Right lobe of liver (tissue), 4 donors: Measurements from ENCODE around the gene CLCN1.

Experiments used
- CTCF ChIP-seq, 4 donors: fragments of 200-600 bp in 3 of 4; fragments of 450-650 bp in 1 of 4; IDR thresholded peaks; one replicate each; pipeline versions ENCODE4 v1.5.1 to v1.8.0; 2016 to 2022; ENCODE audit warnings: antibody characterized with exemption in 4 of 4, mild to moderate bottlenecking in 2 of 4
- POLR2A ChIP-seq: fragments of 450-650 bp; IDR thresholded peaks from one replicate; pipeline ENCODE4 v1.6.1; 2017; ENCODE audit warnings: antibody characterized with exemption, mild to moderate bottlenecking
- donor health status: DM: no; HTN: no; CAD: no.
- donor health status: DM: no; HTN: no; CAD: no.
- donor health status: DM: no; HTN: yes; CAD: no.

- no peak for TF ChIP-seq CTCF (IDR thresholded peaks at IDR 0.05)
- TF ChIP-seq POLR2A: no peak
These were observed 28.5 kb upstream of the CLCN1 start for GRCh38 chr7:143287339-143287934.
